HG02678 (cell line): Measurements from ENCODE around the gene POFUT1.
"Not testable (repeated sequence)": the region's sequence is repeated elsewhere in the genome, so short reads cannot be mapped to it uniquely, and the experiment has no call there.

Experiments
- ATAC-seq: cut with Tn5 transposase; IDR thresholded peaks from one replicate; pipeline ENCODE4 v1.9.1; 2021; ENCODE audit warnings: mild to moderate bottlenecking, moderate library complexity; ENCODE audit not compliant: unreplicated experiment

The POFUT1 gene

DNA sequence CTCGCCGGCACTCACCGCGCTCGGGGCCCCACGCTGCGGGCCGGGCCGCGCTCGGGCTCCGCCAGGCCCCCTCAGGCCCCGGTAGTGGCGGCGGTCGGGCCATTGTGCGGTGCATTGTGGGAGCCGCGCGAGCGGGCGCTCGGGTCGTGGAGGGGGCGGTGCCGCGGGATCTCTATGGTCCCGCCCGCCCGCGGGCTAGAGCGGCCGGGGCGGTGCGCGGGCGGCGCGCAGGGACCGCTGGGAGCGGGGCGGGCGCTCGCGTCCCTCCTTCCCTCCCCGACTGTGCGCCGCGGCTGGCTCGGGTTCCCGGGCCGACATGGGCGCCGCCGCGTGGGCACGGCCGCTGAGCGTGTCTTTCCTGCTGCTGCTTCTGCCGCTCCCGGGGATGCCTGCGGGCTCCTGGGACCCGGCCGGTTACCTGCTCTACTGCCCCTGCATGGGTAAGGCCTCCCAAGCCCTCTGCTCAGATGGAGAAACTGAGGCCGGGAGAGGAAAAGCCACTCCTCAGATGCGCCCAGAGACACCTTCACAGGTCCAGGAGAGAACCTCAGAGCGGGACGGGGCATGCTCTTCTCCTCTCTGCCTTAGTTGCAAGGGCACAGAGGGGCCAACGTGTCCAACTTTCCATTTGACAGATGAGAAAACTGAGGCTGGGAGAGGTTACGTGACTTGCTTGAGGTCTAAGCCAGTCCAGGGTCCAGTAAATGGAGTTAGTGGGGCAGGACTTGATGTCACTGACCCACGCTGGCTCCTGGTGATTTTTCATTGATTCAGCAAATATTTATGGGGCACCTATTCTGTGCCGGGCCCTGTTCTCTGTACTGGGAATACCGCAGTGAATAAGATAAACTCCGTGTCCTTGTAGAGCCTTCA is at the start of gene POFUT1, which contains the start of gene PLAGL2:
TSS of gene POFUT1 (plus strand) at position 255 of the 873 bp plus-strand sequence. CDS start at position 317, 62 bp downstream.
TSS of gene PLAGL2 (minus strand) at position 118 of the 873 bp plus-strand sequence. CDS start 5,565 bp downstream, outside the sequence.
- peak; percentile 89 for ATAC-seq

GRCh38 chr20:32158351-32158750 is 49.3 kb upstream of the POFUT1 start:
- ATAC-seq: no peak

DNA sequence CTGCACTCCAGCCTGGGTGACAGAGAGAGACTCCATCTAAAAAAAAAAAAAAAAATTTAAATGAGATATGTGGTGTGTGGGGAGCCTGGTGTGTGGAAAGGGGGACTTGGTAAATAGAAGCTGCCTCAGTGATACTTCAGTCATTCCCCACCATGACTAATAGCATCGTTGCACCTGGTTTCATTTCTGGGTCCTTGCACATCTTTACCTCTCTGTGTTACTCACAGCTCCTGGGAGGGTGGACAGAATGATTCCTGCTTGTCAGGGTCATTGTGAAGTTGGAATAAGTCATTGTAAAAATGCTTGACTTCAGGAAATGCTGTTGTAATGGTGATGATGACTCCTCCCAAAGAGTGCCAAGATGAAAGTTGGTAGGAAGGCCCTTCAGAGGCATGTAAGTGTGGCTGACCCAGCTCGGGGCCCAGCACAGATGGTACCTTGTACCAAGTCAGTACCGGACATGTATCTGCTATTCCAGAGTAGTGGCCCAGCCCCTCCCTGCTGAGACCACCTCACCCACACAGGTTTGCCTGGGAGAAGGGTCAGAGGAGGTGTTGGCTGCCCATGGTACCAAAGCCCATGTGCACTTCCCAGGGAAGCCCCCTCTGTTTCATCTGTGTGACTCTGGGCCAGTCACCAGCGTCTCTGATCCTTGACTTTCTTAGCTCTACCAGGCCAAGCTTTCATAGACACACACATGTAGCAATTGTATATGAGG is 48.6 kb upstream of the POFUT1 start:
- no peak for ATAC-seq

DNA sequence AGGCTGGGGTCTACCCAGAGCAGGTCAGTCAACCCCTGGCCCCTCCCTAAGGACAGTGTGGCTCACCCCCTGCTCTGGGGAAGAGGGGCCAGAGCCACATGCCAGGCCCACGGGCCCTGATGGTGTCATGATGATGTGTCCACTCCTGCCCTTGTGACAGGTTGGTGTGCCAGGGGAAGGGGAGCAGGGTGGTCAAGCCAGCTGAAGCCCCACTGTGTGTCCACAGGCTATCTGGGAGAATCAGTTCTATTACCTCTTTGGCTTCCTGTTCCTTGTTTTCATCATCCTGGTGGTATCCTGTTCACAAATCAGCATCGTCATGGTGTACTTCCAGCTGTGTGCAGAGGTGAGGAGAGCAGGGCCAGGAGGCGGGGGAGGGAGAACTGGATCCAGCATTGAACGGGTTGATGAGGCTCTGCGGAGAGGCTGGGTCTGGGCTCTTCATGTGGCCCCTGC is 47.9 kb upstream of the POFUT1 start:
- ATAC-seq: no peak

GRCh38 chr20:32160341-32160740 is 47.3 kb upstream of the POFUT1 start:
- ATAC-seq: no peak

DNA sequence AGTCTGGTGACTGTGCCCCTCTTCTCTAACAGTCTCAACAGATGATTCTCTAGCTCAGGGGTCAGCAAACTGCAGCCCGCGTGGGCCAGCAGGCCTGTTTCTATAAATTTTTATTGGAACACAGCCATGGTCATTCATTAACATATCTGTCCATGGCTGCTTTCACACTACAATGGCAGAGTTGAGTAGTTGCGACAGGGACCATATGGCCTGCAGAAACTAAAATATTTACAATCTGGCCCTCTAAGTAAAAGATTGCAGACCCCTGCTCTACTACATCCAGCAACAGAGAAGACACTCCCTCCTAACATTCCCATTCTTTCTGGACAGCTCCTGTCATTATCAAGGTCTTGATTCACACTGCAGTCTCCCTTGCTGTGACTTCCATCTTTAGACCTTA is 45.3 kb upstream of the POFUT1 start:
- ATAC-seq: no peak

- no peak for ATAC-seq
Measured at GRCh38 chr20:32163951-32164350, 43.7 kb upstream of the POFUT1 start.

DNA sequence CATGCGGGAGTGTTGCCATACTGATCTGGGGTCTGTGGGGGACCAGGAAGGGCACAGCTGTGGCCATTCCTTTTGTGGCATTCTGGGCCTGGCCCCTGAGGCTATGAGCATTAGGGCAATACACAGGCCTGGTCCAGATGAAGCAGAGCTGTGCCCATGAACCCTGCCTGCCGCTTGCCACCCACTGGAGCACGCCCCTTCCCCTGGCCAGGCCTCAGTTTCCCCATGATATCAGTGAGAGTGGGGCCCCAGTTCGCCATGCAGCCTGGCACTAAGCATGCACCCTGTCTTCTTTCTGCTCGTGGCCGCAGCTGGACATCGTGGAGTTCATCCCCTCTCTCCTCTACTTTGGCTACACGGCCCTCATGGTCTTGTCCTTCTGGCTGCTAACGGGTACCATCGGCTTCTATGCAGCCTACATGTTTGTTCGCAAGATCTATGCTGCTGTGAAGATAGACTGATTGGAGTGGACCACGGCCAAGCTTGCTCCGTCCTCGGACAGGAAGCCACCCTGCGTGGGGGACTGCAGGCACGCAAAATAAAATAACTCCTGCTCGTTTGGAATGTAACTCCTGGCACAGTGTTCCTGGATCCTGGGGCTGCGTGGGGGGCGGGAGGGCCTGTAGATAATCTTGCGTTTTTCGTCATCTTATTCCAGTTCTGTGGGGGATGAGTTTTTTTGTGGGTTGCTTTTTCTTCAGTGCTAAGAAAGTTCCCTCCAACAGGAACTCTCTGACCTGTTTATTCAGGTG is 42.5 kb upstream of the POFUT1 start:
- no peak for ATAC-seq

GRCh38 chr20:32165836-32166545 is 41.7 kb upstream of the POFUT1 start:
- ATAC-seq: no peak

- no peak for ATAC-seq
Measured at GRCh38 chr20:32167552-32167951, 40.1 kb upstream of the POFUT1 start.

- ATAC-seq: no peak
Measured at GRCh38 chr20:32168184-32168910, 39.3 kb upstream of the POFUT1 start.

GRCh38 chr20:32177696-32178095 is 30.0 kb upstream of the POFUT1 start:
- ATAC-seq: not testable (repeated sequence)

DNA sequence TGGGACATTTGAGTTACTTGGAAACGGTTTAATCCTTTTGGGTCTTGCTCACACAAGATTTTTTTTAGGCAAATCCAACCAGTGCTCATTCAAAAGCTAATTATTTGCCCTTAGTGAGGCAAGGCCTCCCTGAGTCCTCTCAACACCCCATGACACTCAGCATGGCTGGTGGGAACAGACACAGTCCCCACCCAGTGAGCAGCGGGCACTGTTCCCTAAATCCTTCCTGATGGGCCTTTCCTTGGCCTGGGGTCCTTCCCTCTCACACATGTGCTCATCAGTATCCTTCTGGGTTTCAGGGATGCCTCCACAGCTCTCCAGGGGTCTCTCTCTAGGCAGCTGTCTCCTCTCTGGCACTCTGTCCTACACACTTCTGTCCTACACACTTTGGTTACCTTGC is 28.2 kb upstream of the POFUT1 start:
- no peak for ATAC-seq

- ATAC-seq: no peak
Measured at GRCh38 chr20:32179934-32180333, 27.7 kb upstream of the POFUT1 start.

GRCh38 chr20:32181606-32182005 is 26.1 kb upstream of the POFUT1 start:
- no peak for ATAC-seq

DNA sequence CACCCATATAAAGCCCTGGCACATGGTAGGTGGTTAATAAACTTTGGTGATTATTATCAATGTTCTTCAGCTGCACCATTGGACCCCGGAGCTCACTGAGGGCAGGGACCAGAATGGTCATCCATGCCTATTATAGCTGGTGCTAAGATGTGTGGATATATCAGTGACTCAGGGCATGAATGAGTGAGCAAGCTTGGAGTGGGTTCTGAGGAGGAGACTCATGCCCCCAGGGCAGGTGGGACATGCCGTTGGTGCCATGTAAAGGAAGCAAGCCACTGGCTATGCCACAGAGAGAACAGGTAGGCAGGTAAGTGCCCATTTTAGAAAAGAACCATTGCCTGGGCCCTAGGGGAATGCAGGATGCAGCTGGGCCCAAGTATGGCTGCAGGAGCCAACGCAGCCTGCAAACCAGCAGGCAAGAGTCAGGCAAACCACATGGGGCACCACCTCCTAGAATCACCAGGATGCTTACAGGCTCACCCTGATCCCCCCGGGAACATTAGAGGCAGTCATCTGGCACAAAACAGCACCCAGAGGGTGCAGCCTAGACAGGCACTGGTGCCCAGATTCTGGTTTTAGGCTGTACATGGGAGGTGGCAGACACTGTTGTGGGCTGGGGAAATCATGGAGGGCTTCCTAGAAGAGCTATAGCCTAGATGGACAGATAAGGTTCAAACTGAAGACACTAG is 23.6 kb upstream of the POFUT1 start:
- ATAC-seq: no peak

GRCh38 chr20:32184961-32185603 is 22.6 kb upstream of the POFUT1 start:
- no peak for ATAC-seq

DNA sequence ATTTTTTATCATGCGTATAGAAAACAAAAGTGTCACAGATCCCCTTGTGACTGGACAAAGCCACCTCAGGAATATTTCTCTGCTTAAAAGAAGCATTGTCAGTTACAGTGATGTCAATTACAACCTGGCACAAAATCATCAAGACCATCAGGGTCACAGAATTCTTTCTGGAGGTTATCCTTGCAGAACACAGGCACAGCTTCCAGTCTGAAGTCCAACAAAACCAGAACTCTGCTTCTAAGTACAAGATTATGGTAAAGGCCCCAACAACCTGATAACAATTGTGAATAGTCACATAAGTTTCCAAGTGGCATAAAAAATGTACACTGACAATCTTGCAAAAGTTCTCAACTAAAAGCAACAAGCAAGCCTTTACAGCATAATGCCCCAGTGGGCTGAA is 21.2 kb upstream of the POFUT1 start:
- no peak for ATAC-seq
